ENCODE measurements around the gene CEL. TPM values are rescaled to one million over a fixed set of nuclear protein-coding genes. Genes with fewer than 3 reads are reported as not detected.

The CEL gene
- total RNA-seq, 4 donors from 2014 or later: 0.75 TPM; not detected in 3

GRCh38 chr9:133120501-133121197 lies 58.9 kb downstream of the CEL start:
- no peak for TF ChIP-seq CTCF (IDR thresholded peaks at IDR 0.05; ENCODE audit: low read depth)

Small RNA genes lying within 50 kb of the gene (small RNA-seq; reads per million reads assigned to genes)
- gene MIR6877: not detected

Other genes with a start within 250 kb of the CEL start
- gene AK8, start 183.7 kb upstream of the CEL start, total RNA-seq: 1 to 10 TPM in 3 of 4 donors, under 1 TPM in 1; 0.68 to 1.3 (median 1.1) TPM
- 1 to 10 TPM; 3.0 to 4.2 (median 3.3) TPM for gene SPACA9, start 183.1 kb upstream of the CEL start, total RNA-seq
- 10 to 100 TPM; 43.4 to 63.1 (median 51.4) TPM for gene TSC1, start 117.4 kb upstream of the CEL start, total RNA-seq
- gene GFI1B, start 83.3 kb upstream of the CEL start, total RNA-seq: not detected
- 10 to 100 TPM; 32.0 to 63.1 (median 41.1) TPM for gene GTF3C5, start 31.0 kb upstream of the CEL start, total RNA-seq
- 10 to 100 TPM; 26.0 to 95.1 (median 38.9) TPM for gene RALGDS, start 59.3 kb downstream of the CEL start, total RNA-seq
- gene GBGT1, start 101.9 kb downstream of the CEL start, total RNA-seq: 10 to 100 TPM; 10.6 to 32.3 (median 20.5) TPM
- gene OBP2B, start 147.3 kb downstream of the CEL start, total RNA-seq: not detected
- 1 to 10 TPM in 3 of 4 donors, under 1 TPM in 1; 0.85 to 3.2 (median 1.6) TPM for gene ABO, start 213.2 kb downstream of the CEL start, total RNA-seq